K562 (cell line): ENCODE data around the gene FCHO1. TPM values are rescaled to one million over a fixed set of nuclear protein-coding genes. Genes with fewer than 3 reads are reported as not detected.

Experiments
- ATAC-seq: fragments of 200-7000 bp; cut with Tn5 transposase; 3 replicates; pipeline ENCODE4 v1.9.1; 2020; ENCODE audit warnings: moderate library complexity
- Bru-seq: library from RNA; stranded (reverse); fragments of 400-500 nt; gene quantifications from one replicate; lab custom pipeline; 2021; lab: Mats Ljungman, UMichigan
- BruChase-seq, 2 experiments: library from RNA; stranded (reverse); fragments of 400-500 nt; gene quantifications; one replicate each; lab custom pipeline; 2021; lab: Mats Ljungman, UMichigan
- BruUV-seq: library from RNA; stranded (reverse); fragments of 400-500 nt; replicated peaks from 2 replicates; lab custom pipeline; 2021; lab: Mats Ljungman, UMichigan
- CTCF ChIA-PET: fragments of 300-600 bp; formaldehyde crosslinking; extraction: SDS; loops from one replicate; lab custom pipeline; 2021; ENCODE audit warnings: low intra/inter-chr PET ratio; lab: Yijun Ruan, JAX
- POLR2A ChIA-PET: fragments of 300-600, 350-650 bp; sonication (Branson Sonifier 250); formaldehyde crosslinking; extraction: SDS; loops from one replicate; lab custom pipeline; 2021; ENCODE audit warnings: antibody characterized with exemption, inconsistent platforms; lab: Yijun Ruan, JAX
- DNase-seq, 4 experiments: peaks; one replicate each; pipeline versions ENCODE4 v3.0.0 to v3.0.0-alpha.2; 2011 to 2018; ENCODE audit warnings: low spot score in 3 of 4, mixed read lengths in 3 of 4; ENCODE audit errors: extremely low read depth in 1 of 4
- FAIRE-seq: peaks from 2 replicates; lab custom pipeline; 2011; peaks lifted over from hg19 to GRCh38; lab: Jason Lieb, UNC
- H2AFZ ChIP-seq: 2 replicates; pipeline ENCODE4 v1.6.0; 2011; ENCODE audit warnings: low read depth, low read length, control low read depth, inconsistent platforms
- H3K27ac ChIP-seq: fragments of 200-600 bp; 3 replicates; pipeline ENCODE4 v1.8.0; 2011; ENCODE audit warnings: low read depth, mild to moderate bottlenecking, control low read depth, inconsistent platforms, low read length, moderate library complexity, mixed read lengths; ENCODE audit errors: extremely low read depth
- H3K27me3 ChIP-seq, 2 experiments: fragments of 300-600 bp in 1 of 2; 2 replicates in 1 of 2; 3 replicates in 1 of 2; pipeline versions ENCODE4 v1.6.0 to v1.8.0; 2011; ENCODE audit warnings: inconsistent platforms in 2 of 2, low read length in 2 of 2, mild to moderate bottlenecking in 1 of 2, mixed read lengths in 1 of 2, moderate library complexity in 1 of 2; ENCODE audit not compliant: control insufficient read depth in 2 of 2, insufficient read depth in 2 of 2
- H3K36me3 ChIP-seq: fragments of 300-600 bp; 3 replicates; pipeline ENCODE4 v1.8.0; 2011; ENCODE audit warnings: mild to moderate bottlenecking, low read length, inconsistent platforms; ENCODE audit not compliant: control insufficient read depth, insufficient read depth
- H3K4me1 ChIP-seq, 2 experiments: fragments of 200-600 bp in 1 of 2; replicated peaks in 1 of 2; 2 replicates in 1 of 2; 3 replicates in 1 of 2; pipeline versions ENCODE4 v1.5.1 to v1.8.0; 2011; ENCODE audit warnings: inconsistent platforms in 2 of 2, low read length in 2 of 2, mild to moderate bottlenecking in 1 of 2, mixed read lengths in 1 of 2, moderate library complexity in 1 of 2; ENCODE audit not compliant: control insufficient read depth in 2 of 2, insufficient read depth in 2 of 2
- H3K4me2 ChIP-seq: 2 replicates; pipeline ENCODE4 v1.6.1; 2011; ENCODE audit warnings: low read length, control low read depth, inconsistent platforms, mixed read lengths; ENCODE audit not compliant: insufficient read depth
- H3K4me3 ChIP-seq: fragments of 200-600 bp; sonication (generic), shearing (Covaris generic); 2 replicates; pipeline ENCODE4 v1.5.1; 2016; ENCODE audit warnings: control low read depth, inconsistent platforms
- H3K79me2 ChIP-seq: fragments of 200-600 bp; 3 replicates; pipeline ENCODE4 v1.8.0; 2011; ENCODE audit warnings: low read length, inconsistent platforms; ENCODE audit not compliant: control insufficient read depth, insufficient read depth
- H3K9ac ChIP-seq, 2 experiments: 2 replicates each; pipeline versions ENCODE4 v1.6.0 to v1.6.1; 2011; ENCODE audit warnings: low read depth in 2 of 2, low read length in 2 of 2, control low read depth in 1 of 2, inconsistent platforms in 1 of 2, mild to moderate bottlenecking in 1 of 2, mixed read lengths in 1 of 2; ENCODE audit not compliant: insufficient read depth in 1 of 2
- H3K9me1 ChIP-seq: one replicate; pipeline ENCODE4 v1.6.0; 2011; ENCODE audit warnings: inconsistent platforms, mild to moderate bottlenecking, low read length, moderate library complexity; ENCODE audit not compliant: control insufficient read depth, insufficient read depth
- H3K9me3 ChIP-seq: replicated peaks from 2 replicates; pipeline ENCODE4 v1.5.1; 2011; ENCODE audit warnings: low read depth, low read length, inconsistent platforms; ENCODE audit not compliant: control insufficient read depth, insufficient read depth
- H4K20me1 ChIP-seq: replicated peaks from 2 replicates; pipeline ENCODE4 v1.6.1; 2011; ENCODE audit warnings: low read length, inconsistent platforms, mixed read lengths; ENCODE audit not compliant: control insufficient read depth, insufficient read depth
- ARID2 ChIP-seq: fragments of 450-650 bp; IDR thresholded peaks from 2 replicates; pipeline ENCODE4 v1.6.1; 2017; ENCODE audit warnings: antibody characterized with exemption, mild to moderate bottlenecking
- BACH1 ChIP-seq: fragments of 200-800 bp; sonication (Bioruptor generic); IDR thresholded peaks from 2 replicates; pipeline ENCODE4 v1.6.1; 2016; ENCODE audit warnings: missing genetic modification characterization, missing compliant biosample characterization
- CBX8 ChIP-seq: fragments of 200-600 bp; sonication (generic); IDR thresholded peaks from 2 replicates; pipeline ENCODE4 v1.6.1; 2012; ENCODE audit warnings: borderline replicate concordance, mixed run types, low read depth, mild to moderate bottlenecking, moderate library complexity, mixed read lengths, low read length, control low read depth, inconsistent platforms; ENCODE audit not compliant: poor library complexity, severe bottlenecking; ENCODE audit errors: extremely low read depth
- EGR1 ChIP-seq: fragments of 450-650 bp; conservative IDR thresholded peaks from 2 replicates; pipeline ENCODE4 v1.6.1; 2017; ENCODE audit warnings: mild to moderate bottlenecking
- GABPB2 ChIP-seq: fragments of 250-450 bp; sonication (Bioruptor Pico); conservative IDR thresholded peaks from 2 replicates; pipeline ENCODE4 v1.5.1; 2021; ENCODE audit warnings: mild to moderate bottlenecking
- HNRNPK ChIP-seq: fragments of 200-400 bp; formaldehyde crosslinking; IDR thresholded peaks from one replicate; pipeline ENCODE4 v1.6.1; 2018; ENCODE audit warnings: mild to moderate bottlenecking, low read depth, low read length; ENCODE audit not compliant: poor library complexity, severe bottlenecking
- KLF10 ChIP-seq: fragments of 250-450 bp; sonication (Bioruptor Pico); IDR thresholded peaks from 2 replicates; pipeline ENCODE4 v1.6.1; 2021; ENCODE audit warnings: matching md5 sums
- MBD2 ChIP-seq: sonication (generic); IDR thresholded peaks from 2 replicates; pipeline ENCODE4 v1.6.1; 2016; ENCODE audit warnings: low read depth, borderline replicate concordance
- POLR3A ChIP-seq: IDR thresholded peaks from 2 replicates; pipeline ENCODE4 v1.6.1; 2011; ENCODE audit warnings: borderline replicate concordance, mild to moderate bottlenecking, moderate library complexity; ENCODE audit not compliant: insufficient read length, insufficient read depth; ENCODE audit errors: extremely low read depth
- SRSF9 ChIP-seq: fragments of 200-400 bp; formaldehyde crosslinking; IDR thresholded peaks from 2 replicates; pipeline ENCODE4 v1.6.1; 2017; ENCODE audit warnings: low read depth, low read length, borderline replicate concordance
- ZNF12 ChIP-seq: sonication (generic); formaldehyde crosslinking; IDR thresholded peaks from 2 replicates; pipeline ENCODE4 v1.4.0; 2020; ENCODE audit warnings: mild to moderate bottlenecking, missing genetic modification reagents
- ZNF444 ChIP-seq: fragments of 250-450 bp; sonication (Bioruptor Pico); IDR thresholded peaks from 2 replicates; pipeline ENCODE4 v1.4.0; 2020; ENCODE audit warnings: mild to moderate bottlenecking, moderate library complexity
- WGBS: fragments of 100-300 bp; shearing (Covaris generic); methylation state at CpG from one replicate; pipeline ENCODE4 v1.1.6; 2016; ENCODE audit warnings: low coverage, mixed read lengths; ENCODE audit not compliant: insufficient coverage; ENCODE audit errors: missing lambda C conversion rate; 5-methylcytosine and 5-hydroxymethylcytosine counted together
- in situ Hi-C: fragments of 300-500 bp; cut with MboI; formaldehyde crosslinking; loops from 4 replicates; pipeline ENCODE4 v1.15.0; 2018; ENCODE audit warnings: inconsistent platforms, mixed read lengths
- intact Hi-C: fragments of 100-400 bp; cut with micrococcal nuclease; formaldehyde crosslinking; loops from 2 replicates; pipeline ENCODE4 v1.14.2; 2022
- long read RNA-seq, 3 experiments: library from polyadenylated mRNA in 2 of 3; library from RNA in 1 of 3; unstranded in 2 of 3; stranded (forward) in 1 of 3; transcript quantifications; one replicate each; pipeline ENCODE4 v2.0.0, GENCODE V29; 2019 to 2022
- polyA minus RNA-seq, 3 experiments: library from RNA; depleted of rRNA, polyadenylated mRNA; stranded (reverse); fragments of >200 nt; gene quantifications; 2 replicates each; pipeline ENCODE4 v1.2.3, GENCODE V29; 2011
- polyA plus RNA-seq, 8 experiments: library from polyadenylated mRNA; depleted of rRNA in 4 of 8; stranded (reverse) in 5 of 8; unstranded in 3 of 8; fragments of >200 nt; fragmentation: Nextera tagmentation in 2 of 8; fragmentation: Illumina TruSeq in 1 of 8; extraction: Ambion mirVana in 2 of 8; extraction: Trizol in 1 of 8; gene quantifications; 2 replicates each; pipeline versions ENCODE4 v1.2.1 to v1.2.3, GENCODE V29; 2011 to 2014; ENCODE audit warnings: inconsistent platforms in 1 of 8, missing spikeins in 1 of 8
- total RNA-seq, 7 experiments: library from RNA; depleted of rRNA in 6 of 7; stranded (reverse); fragments of >200 nt in 6 of 7; fragmentation: Illumina TruSeq in 2 of 7; extraction: Trizol in 2 of 7; gene quantifications; 2 replicates each; pipeline versions ENCODE4 v1.2.1 to v1.2.3, GENCODE V29; 2011 to 2021; ENCODE audit warnings: low replicate concordance in 1 of 7

FCHO1 gene, protein sequence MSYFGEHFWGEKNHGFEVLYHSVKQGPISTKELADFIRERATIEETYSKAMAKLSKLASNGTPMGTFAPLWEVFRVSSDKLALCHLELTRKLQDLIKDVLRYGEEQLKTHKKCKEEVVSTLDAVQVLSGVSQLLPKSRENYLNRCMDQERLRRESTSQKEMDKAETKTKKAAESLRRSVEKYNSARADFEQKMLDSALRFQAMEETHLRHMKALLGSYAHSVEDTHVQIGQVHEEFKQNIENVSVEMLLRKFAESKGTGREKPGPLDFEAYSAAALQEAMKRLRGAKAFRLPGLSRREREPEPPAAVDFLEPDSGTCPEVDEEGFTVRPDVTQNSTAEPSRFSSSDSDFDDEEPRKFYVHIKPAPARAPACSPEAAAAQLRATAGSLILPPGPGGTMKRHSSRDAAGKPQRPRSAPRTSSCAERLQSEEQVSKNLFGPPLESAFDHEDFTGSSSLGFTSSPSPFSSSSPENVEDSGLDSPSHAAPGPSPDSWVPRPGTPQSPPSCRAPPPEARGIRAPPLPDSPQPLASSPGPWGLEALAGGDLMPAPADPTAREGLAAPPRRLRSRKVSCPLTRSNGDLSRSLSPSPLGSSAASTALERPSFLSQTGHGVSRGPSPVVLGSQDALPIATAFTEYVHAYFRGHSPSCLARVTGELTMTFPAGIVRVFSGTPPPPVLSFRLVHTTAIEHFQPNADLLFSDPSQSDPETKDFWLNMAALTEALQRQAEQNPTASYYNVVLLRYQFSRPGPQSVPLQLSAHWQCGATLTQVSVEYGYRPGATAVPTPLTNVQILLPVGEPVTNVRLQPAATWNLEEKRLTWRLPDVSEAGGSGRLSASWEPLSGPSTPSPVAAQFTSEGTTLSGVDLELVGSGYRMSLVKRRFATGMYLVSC
- 225 and 536 TPM in 2 replicates for total RNA-seq (2011; cell fraction: chromatin; rRNA removed; ENCODE audit: low replicate concordance)
- 220 and 237 TPM in 2 replicates for total RNA-seq (2011; cell fraction: nucleolus; rRNA removed)
- 234 and 250 TPM in 2 replicates for total RNA-seq (2011; cell fraction: nucleoplasm; rRNA removed)
- total RNA-seq (2014; rRNA removed), result 25.4 and 33.0 TPM in 2 replicates
- 9.2 and 14.3 TPM in 2 replicates for total RNA-seq (2014; rRNA removed; fragmentation: Illumina TruSeq; extraction: Trizol)
- total RNA-seq (2015; rRNA removed; fragmentation: Illumina TruSeq; extraction: Trizol), result 18.1 and 18.3 TPM in 2 replicates
- total RNA-seq (2021), result 51.9 and 58.9 TPM in 2 replicates
- 9.3 and 19.3 TPM in 2 replicates for polyA plus RNA-seq (2011; rRNA removed)
- polyA plus RNA-seq (2011; cell fraction: cytosol; rRNA removed), result 9.1 and 14.7 TPM in 2 replicates
- 80.2 and 106 TPM in 2 replicates for polyA plus RNA-seq (2011; cell fraction: nucleus; rRNA removed)
- 31.6 and 56.4 TPM in 2 replicates for polyA plus RNA-seq (2012)
- 24.2 and 32.6 TPM in 2 replicates for polyA plus RNA-seq (2014; fragmentation: Illumina TruSeq; extraction: Trizol)
- under 1 TPM; 0.21 to 0.67 TPM for polyA plus RNA-seq (2014; fragmentation: Nextera tagmentation; extraction: Ambion mirVana)
- polyA plus RNA-seq (2014; rRNA removed), result 26.6 and 28.7 TPM in 2 replicates
- 45.3 and 55.3 TPM in 2 replicates for polyA minus RNA-seq (2011; rRNA and poly(A)+ RNA removed)
- polyA minus RNA-seq (2011; cell fraction: cytosol; rRNA and poly(A)+ RNA removed), result 28.8 and 38.7 TPM in 2 replicates
- 95.9 and 141 TPM in 2 replicates for polyA minus RNA-seq (2011; cell fraction: nucleus; rRNA and poly(A)+ RNA removed)
- percentile 67 among the genes with signal in this experiment for Bru-seq, nascent RNA
- BruChase-seq, experiment 1, labeled RNA remaining after a 2-hour chase, result percentile 61 among the genes with signal in this experiment
- percentile 66 among the genes with signal in this experiment for BruChase-seq, experiment 2, labeled RNA remaining after a 6-hour chase
- long read RNA-seq, experiment 1, partial matches to known transcripts, result 54 of 79 reads
- long read RNA-seq, experiment 1, other reads (novel, unspliced or antisense), result 25 of 79 reads
- long read RNA-seq, experiment 2, partial matches to known transcripts, result 9 of 28 reads
- long read RNA-seq, experiment 2, other reads (novel, unspliced or antisense), result 19 of 28 reads
- long read RNA-seq, experiment 3, partial matches to known transcripts, result 3 of 10 reads
- long read RNA-seq, experiment 3, other reads (novel, unspliced or antisense), result 7 of 10 reads

- H3K36me3 ChIP-seq, result peaks cover 31% of the 10 kb centered on the region; the same call in 2 of the 3 replicates
- H3K79me2 ChIP-seq, result peaks cover 48% of the 10 kb centered on the region
- in situ Hi-C loops (no loop called here), intact Hi-C loops (no loop called here)
- H3K9me1 ChIP-seq, result no peaks in the 10 kb centered on the region
- ChIA-PET POLR2A (interaction anchor here (0.5 to 4.6 kb wide), 9 partner anchors 9 to 292 kb away, joined by 3 to 29 read pairs (median 4); partner anchors contain the start of gene MAP1S), CTCF (no interaction called here)
- no peaks in the 10 kb centered on the region for H3K9me3 ChIP-seq
- peaks cover 14 to 48% of the 10 kb centered on the region in 2 experiments for H3K4me1 ChIP-seq
- peak within 1 kb of the TSS; percentile 84 for H2AFZ ChIP-seq
- H3K27ac ChIP-seq, result peak within 1 kb of the TSS; percentile 92
- H3K27me3 ChIP-seq, result no peaks in the 10 kb centered on the region
- DNase-seq, result peak; percentile 78 to 91 (median 82)
- peak; percentile 81 for ATAC-seq
- H3K9ac ChIP-seq, result peak within 1 kb of the TSS; percentile 91 to 93
- H4K20me1 ChIP-seq, result no peaks in the 10 kb centered on the region; the same call in 1 of the 2 replicates
- H3K4me2 ChIP-seq, result peak within 1 kb of the TSS; percentile 95
- H3K4me3 ChIP-seq, result peak within 1 kb of the TSS; percentile 70
- WGBS, result 1% methylated on average over 25 of the region's 28 CpGs
- peak; percentile 89 for FAIRE-seq
- BruUV-seq, result TSS peak; percentile 92
- TF ChIP-seq GABPB2 (CRISPR knock-in tag) (no peak), BACH1 (no peak), POLR3A (no peak), SRSF9 (no peak), ARID2 (peak; percentile 16; the same call in 1 of the 2 replicates), ZNF12 (no peak), MBD2 (peak; percentile 46; the same call in 1 of the 2 replicates), KLF10 (CRISPR knock-in tag) (no peak), EGR1 (peak; percentile 85), ZNF444 (CRISPR knock-in tag) (no peak), CBX8 (no peak), HNRNPK (no peak)
Observed at GRCh38 chr19:17751103-17751911, at the start of gene FCHO1. TSS of gene FCHO1 (plus strand) at chr19:17751477. CDS start at chr19:17755165, 3,688 bp downstream.
